Activated T-helper 2 cell treated with anti-CD3 and anti-CD28 coated beads, Interferon-gamma antibody, Interleukin-2, Interleukin-4, amounts not matched to agents 10 μg/mL and 5 μg/mL and 100 μg/mL, durations not matched to agents 14 hours and 24 hours and 36 hours (primary cell): ENCODE results near the gene ERCC6. TPM values are rescaled to one million over a fixed set of nuclear protein-coding genes. Genes with fewer than 3 reads are reported as not detected.

Experiments used
- DNase-seq: peaks from one replicate; pipeline ENCODE4 v3.0.0; 2021; ENCODE audit warnings: low spot score
- H3K27ac Mint-ChIP-seq: one replicate; pipeline ENCODE4 v1.8.0; 2021; ENCODE audit warnings: mixed read lengths
- H3K27me3 Mint-ChIP-seq: one replicate; pipeline ENCODE4 v1.8.0; 2021; ENCODE audit warnings: low read depth, mixed read lengths
- H3K36me3 Mint-ChIP-seq: one replicate; pipeline ENCODE4 v1.8.0; 2021; ENCODE audit warnings: low read depth, mixed read lengths
- H3K4me1 Mint-ChIP-seq: one replicate; pipeline ENCODE4 v1.8.0; 2021; ENCODE audit warnings: low read depth, mixed read lengths
- H3K4me3 Mint-ChIP-seq: one replicate; pipeline ENCODE4 v1.8.0; 2021; ENCODE audit warnings: low read depth, mild to moderate bottlenecking, moderate library complexity, mixed read lengths
- H3K9me3 Mint-ChIP-seq: one replicate; pipeline ENCODE4 v1.8.0; 2021; ENCODE audit warnings: mixed read lengths
- intact Hi-C: fragments of 100-400 bp; cut with micrococcal nuclease; formaldehyde crosslinking; loops from one replicate; pipeline ENCODE4 v1.15.1; 2023
- total RNA-seq: library from RNA; stranded (reverse); gene quantifications from 2 replicates; pipeline ENCODE4 v1.2.3, GENCODE V29; 2022

Gene ERCC6
- total RNA-seq, 1 donor from 2014 or later = 26.2 TPM

DNA sequence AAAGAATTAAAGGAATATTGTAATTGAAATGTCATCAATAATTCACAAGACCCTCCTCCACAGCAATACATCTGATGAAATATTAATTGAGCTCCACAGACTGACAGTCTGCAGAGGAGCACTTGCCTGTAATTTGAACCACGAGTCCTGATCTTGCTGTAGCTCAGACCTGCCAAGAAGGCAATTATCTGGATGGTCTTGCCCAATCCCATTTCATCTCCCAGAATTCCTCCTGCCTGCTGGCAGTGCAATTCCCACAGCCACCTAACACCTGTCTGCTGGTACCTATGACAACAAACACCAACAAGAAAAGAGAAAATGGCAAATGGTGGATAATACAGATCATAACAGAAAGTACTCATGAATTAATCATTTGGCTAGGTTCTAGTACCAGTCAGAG is 38.5 kb downstream of the ERCC6 start:
- DNase-seq = no peak
- Mint-ChIP-seq H3K4me3 (no peak overlapping the region), H3K36me3 (peaks cover 35% of the 10 kb centered on the region), H3K27me3 (no peaks in the 10 kb centered on the region), H3K9me3 (no peaks in the 10 kb centered on the region), H3K4me1 (peaks cover 23% of the 10 kb centered on the region), H3K27ac (no peak overlapping the region)
- intact Hi-C loops = no loop called here

DNA sequence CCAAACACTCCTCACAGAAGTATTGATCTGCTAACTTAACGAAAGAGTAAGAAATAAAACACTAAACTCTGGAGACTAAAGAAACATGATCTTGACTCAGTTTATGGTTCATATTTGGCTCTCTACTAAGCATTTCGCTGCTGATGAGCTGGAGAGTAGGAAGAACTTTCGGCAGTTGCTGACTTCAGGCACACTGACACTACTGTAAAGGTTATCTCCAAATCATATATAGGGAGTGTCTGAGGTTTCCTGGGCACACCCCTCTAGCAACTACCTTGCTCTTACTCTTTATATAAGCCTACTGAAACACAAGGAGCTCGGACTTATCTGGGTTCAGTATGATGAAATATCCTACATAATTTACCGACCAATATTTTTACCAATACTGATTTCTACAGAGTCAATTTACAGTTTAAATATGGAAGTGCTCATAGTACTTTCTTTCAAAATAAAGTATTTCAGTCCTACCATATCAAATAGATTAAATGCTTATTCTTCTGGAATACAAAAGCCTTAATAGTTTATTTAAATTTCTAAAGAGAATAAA is 39.5 kb downstream of the ERCC6 start:
- Mint-ChIP-seq H3K9me3 (no peaks in the 10 kb centered on the region), H3K27me3 (no peaks in the 10 kb centered on the region), H3K36me3 (peaks cover 30% of the 10 kb centered on the region), H3K4me3 (no peak overlapping the region), H3K27ac (no peak overlapping the region), H3K4me1 (peaks cover 23% of the 10 kb centered on the region)
- intact Hi-C loops = no loop called here
- DNase-seq = no peak

DNA sequence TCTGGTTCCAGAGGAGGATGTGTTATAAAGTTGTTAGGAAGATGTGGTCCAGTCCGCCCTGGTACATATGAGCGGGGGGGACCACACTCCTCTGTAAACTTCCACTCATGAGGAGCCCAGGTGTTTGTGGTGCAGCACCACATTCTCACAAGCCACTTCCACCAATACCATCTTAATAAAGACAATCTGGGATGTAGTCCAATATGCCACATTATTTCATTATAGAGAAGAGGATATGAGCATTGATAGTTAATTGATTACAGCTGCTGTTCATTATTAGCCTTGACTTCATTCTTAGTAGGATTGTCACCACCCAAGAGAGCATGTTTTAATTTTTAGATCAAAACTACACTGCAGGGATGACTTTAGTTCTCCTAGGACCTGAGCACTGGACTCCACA is 40.5 kb downstream of the ERCC6 start:
- Mint-ChIP-seq H3K27ac (no peak overlapping the region), H3K4me3 (no peak overlapping the region), H3K36me3 (peaks cover 30% of the 10 kb centered on the region), H3K4me1 (peaks cover 23% of the 10 kb centered on the region), H3K9me3 (no peaks in the 10 kb centered on the region), H3K27me3 (no peaks in the 10 kb centered on the region)
- no peak for DNase-seq
- intact Hi-C loops = no loop called here

DNA sequence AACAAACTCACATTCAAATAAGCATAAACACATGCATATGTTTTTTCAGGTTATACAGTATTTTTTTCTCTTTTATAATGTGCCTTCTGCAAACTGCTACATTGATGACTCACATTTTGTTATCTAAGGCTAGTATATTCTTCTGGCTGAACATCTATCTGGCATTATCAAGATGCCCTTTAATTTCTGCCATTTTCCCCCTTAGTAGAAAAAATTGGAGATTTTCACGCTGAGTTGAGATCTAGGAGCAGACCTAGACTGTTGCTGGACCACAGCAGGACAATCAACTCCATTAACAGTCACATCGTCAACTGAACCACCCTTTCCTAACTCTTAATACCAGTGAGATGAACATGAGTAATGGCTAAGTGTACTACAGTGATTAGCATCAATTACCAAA is 41.6 kb downstream of the ERCC6 start:
- Mint-ChIP-seq H3K36me3 (peaks cover 21% of the 10 kb centered on the region), H3K4me3 (no peak overlapping the region), H3K27ac (no peak overlapping the region), H3K27me3 (no peaks in the 10 kb centered on the region), H3K9me3 (no peaks in the 10 kb centered on the region), H3K4me1 (peaks cover 25% of the 10 kb centered on the region)
- no peak for DNase-seq
- intact Hi-C loops = no loop called here

DNA sequence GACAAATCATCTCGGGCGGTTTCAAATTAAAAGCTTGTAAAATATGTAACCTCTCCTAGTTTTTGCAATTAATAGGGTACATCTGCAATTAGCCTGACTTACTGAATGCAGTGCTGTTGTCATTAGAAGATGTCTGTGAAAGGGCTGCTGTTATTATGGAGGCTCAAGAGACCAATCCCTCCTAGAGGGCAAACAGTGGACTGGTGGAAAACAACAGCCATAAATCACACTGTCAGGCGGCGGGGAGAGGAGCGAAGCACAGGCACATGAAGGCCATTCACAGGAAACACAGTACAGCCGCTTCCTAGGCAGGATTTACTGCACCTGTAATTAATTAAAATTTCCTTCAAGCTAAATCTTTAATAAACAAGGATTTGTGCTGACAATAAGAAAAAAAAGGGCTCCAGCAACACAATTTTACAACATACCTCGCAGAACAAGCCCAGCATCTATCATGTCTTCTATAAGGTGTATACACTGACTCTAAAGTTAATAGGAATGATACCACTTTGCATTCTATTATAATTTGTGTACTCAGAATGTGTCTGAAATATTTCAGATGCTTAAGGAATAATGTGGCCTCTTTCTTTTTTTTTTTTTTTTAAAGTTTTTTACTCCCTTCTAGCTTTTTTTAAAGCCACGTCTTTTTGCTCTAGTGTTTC is 50.7 kb downstream of the ERCC6 start:
- Mint-ChIP-seq H3K4me1 (peaks cover 8% of the 10 kb centered on the region), H3K36me3 (peaks cover 7% of the 10 kb centered on the region), H3K9me3 (no peaks in the 10 kb centered on the region), H3K27me3 (no peaks in the 10 kb centered on the region), H3K27ac (no peak overlapping the region), H3K4me3 (no peak overlapping the region)
- intact Hi-C loops = no loop called here
- DNase-seq = no peak

DNA sequence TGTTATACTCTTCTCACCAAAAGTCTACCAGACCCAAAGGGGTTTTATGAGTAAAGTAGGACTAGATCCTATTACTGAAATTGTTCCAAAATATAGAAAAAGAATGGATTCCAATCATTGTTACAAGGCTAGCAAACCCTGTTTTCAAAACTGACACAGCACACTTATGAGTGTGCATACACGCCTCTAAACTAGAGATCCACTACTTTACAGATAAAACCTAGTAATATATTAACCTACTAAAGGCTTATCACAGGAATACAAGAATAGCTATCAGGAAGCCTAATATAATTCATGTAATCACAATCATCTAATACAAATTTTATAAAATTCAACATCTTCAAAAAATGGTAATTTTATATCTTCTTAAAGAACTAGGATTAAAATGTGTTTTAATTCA is 52.2 kb downstream of the ERCC6 start:
- H3K36me3 Mint-ChIP-seq = peaks cover 12% of the 10 kb centered on the region
- H3K27me3 Mint-ChIP-seq = no peaks in the 10 kb centered on the region
- peaks cover 6% of the 10 kb centered on the region for H3K4me1 Mint-ChIP-seq
- no peaks in the 10 kb centered on the region for H3K9me3 Mint-ChIP-seq
- H3K4me3 Mint-ChIP-seq = no peak overlapping the region
- intact Hi-C loops = no loop called here
- no peak for DNase-seq
- no peak overlapping the region for H3K27ac Mint-ChIP-seq

DNA sequence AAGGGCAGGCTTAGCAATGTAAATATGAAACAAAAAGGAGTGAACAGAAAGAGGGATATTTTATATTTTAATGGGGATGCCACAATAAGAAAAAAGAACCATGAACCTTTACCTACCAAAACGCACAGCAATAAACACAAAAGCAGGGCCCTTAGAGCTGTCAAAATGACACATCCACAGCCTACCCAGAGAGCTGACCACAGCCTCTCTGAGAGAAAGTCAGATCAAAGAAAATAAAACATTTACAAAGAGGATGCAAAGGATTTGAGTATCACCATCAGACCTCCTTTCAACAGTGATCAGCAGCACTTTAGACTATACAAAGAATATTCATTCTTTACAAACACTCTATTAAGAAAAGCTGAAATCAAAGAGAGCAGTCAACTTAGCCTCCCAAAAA is 52.9 kb downstream of the ERCC6 start:
- intact Hi-C loops = no loop called here
- H3K36me3 Mint-ChIP-seq = peaks cover 16% of the 10 kb centered on the region
- H3K27me3 Mint-ChIP-seq = no peaks in the 10 kb centered on the region
- no peak overlapping the region for H3K27ac Mint-ChIP-seq
- peaks cover 3% of the 10 kb centered on the region for H3K4me1 Mint-ChIP-seq
- H3K4me3 Mint-ChIP-seq = no peak overlapping the region
- no peaks in the 10 kb centered on the region for H3K9me3 Mint-ChIP-seq
- no peak for DNase-seq

DNA sequence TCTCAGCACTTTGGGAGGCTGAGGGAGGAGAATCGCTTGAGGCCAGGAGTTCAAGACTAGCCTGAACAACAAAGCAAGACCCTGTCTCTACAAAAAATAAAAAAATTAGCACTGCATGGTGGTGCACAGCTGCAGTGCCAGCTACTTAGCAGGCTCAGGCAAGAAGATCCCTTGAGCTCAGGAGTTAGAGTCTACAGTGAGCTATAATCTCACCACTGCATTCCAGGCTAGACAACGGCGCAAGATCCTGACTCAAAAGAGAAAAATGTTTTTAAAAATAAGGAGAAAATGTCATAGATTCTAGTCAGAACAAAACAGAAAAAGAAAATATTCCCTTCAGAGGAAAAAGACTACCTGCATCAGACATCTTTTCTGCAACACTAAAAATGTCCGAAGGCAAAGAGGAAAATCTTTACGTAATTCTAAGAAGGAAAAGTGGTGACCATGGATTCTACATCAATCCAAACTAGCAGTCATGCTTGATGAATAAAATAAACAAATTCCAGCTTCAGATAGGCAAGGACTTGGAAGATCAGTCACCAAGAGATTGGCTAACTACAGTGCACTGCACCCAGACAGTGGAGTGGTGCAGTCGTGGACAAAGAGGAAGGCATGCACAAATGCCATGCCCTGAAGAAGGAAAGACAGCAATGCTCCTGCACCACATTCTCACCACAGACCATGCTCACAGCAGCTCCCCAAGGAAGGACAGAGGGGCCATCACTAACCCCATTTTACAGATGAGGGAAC is 54.3 kb downstream of the ERCC6 start:
- peaks cover 21% of the 10 kb centered on the region for H3K36me3 Mint-ChIP-seq
- H3K4me1 Mint-ChIP-seq = peaks cover 3% of the 10 kb centered on the region
- no peak overlapping the region for H3K4me3 Mint-ChIP-seq
- no peaks in the 10 kb centered on the region for H3K9me3 Mint-ChIP-seq
- no peak for DNase-seq
- no peak overlapping the region for H3K27ac Mint-ChIP-seq
- H3K27me3 Mint-ChIP-seq = no peaks in the 10 kb centered on the region
- intact Hi-C loops = no loop called here

DNA sequence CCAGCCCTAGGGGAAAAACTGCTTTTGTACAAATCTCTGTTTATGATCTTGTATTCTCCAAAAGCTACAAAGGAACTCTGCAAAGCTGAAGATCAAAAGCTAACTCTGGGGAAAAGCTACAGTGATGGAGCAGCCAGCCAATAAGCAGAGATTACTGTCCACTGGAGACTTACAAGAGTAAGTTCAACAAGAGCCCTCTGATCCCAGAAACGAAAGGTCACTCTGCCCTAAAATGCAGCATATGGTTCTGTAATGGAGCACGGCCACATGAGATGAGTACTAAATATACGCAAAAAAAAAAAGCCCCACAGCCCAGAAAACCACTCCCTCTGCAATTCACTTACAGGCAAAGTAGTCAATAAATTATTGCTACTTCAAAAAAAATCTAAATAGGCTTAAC is 60.1 kb downstream of the ERCC6 start:
- Mint-ChIP-seq H3K36me3 (peaks cover 45% of the 10 kb centered on the region), H3K4me3 (no peak overlapping the region), H3K4me1 (no peaks in the 10 kb centered on the region), H3K9me3 (no peaks in the 10 kb centered on the region), H3K27ac (no peak overlapping the region), H3K27me3 (no peaks in the 10 kb centered on the region)
- intact Hi-C loops = no loop called here
- DNase-seq = no peak

DNA sequence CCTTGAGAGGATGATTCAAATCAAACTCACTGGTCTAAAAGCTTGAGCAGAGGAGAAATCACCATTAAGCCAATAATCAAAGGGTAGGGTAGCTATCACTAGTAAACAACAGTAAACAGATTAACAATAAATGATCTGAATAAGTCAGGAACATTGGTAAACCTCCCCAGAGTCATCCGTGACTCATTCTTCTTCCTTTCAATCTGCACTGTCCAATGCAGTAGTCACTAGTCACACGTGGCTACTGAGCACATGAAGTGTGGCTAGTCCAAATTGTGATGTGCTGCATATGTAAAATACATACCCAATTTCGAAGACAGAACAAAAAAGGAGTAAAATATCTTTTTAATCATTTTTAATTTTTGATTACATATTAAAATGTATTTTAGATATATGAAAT is 64.0 kb downstream of the ERCC6 start:
- no peaks in the 10 kb centered on the region for H3K4me1 Mint-ChIP-seq
- H3K27me3 Mint-ChIP-seq = no peaks in the 10 kb centered on the region
- no peaks in the 10 kb centered on the region for H3K9me3 Mint-ChIP-seq
- H3K27ac Mint-ChIP-seq = no peak overlapping the region
- H3K36me3 Mint-ChIP-seq = peaks cover 60% of the 10 kb centered on the region
- intact Hi-C loops = no loop called here
- no peak overlapping the region for H3K4me3 Mint-ChIP-seq
- no peak for DNase-seq

DNA sequence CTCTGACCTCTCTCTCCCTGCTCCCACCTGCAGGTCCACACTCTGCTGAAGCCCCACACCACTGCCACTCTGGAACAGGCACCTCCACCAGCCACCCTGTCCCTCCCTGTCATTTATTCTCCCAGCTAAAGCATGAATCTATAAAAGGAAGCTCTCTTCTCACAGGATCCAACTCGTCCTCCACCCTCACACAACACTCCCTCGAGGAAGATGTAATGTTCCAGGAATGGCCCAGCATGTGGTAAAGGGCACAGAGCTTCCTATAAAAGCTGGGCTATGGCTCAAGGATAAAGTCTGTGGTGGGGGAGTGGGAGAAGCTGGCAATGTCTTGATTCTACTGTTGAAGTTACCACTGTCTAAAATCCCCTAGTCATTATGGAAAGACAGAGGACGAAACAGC is 67.4 kb downstream of the ERCC6 start:
- Mint-ChIP-seq H3K27me3 (no peaks in the 10 kb centered on the region), H3K36me3 (peaks cover 49% of the 10 kb centered on the region), H3K4me1 (no peaks in the 10 kb centered on the region), H3K4me3 (no peak overlapping the region), H3K27ac (no peak overlapping the region), H3K9me3 (no peaks in the 10 kb centered on the region)
- DNase-seq = no peak
- intact Hi-C loops = no loop called here

DNA sequence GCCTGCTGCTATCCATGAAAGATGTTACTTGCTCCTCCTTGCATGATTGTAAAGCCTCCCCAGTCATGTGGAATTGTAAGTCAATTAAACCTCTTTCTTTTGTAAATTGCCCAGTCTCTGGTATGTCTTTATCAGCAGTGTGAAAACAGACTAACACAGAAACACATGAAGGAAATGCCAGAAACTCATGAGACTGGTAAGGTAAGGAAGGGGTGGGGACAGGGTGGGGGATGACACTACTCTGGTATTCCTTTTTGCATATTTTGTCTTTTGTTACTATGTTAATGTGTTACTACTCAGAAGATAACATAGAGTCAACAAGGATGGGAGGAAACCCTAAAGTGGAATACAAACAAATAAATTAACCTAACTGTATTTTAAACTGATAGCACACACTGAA is 73.2 kb downstream of the ERCC6 start:
- intact Hi-C loops = no loop called here
- no peak overlapping the region for H3K27ac Mint-ChIP-seq

More for the DNA sequence above, 73.2 kb downstream of the ERCC6 start:
- Mint-ChIP-seq H3K4me1 (no peaks in the 10 kb centered on the region), H3K9me3 (peaks cover 7% of the 10 kb centered on the region), H3K4me3 (no peak overlapping the region), H3K36me3 (peaks cover 56% of the 10 kb centered on the region), H3K27me3 (no peaks in the 10 kb centered on the region)
- DNase-seq = no peak
